Smooth muscle cell (in vitro differentiated cells): ENCODE data around the gene PRUNE1. TPM values are rescaled to one million over a fixed set of nuclear protein-coding genes. Genes with fewer than 3 reads are reported as not detected.

Source experiments
- DNase-seq: peaks from one replicate; lab custom pipeline; 2025; ENCODE audit not compliant: unreplicated experiment; lab: John Stamatoyannopoulos, UW
- H2AFZ ChIP-seq: fragments of 200-600 bp; sonication (generic); 2 replicates; pipeline ENCODE4 v1.6.0; 2016; ENCODE audit warnings: antibody characterized with exemption, low read depth, mild to moderate bottlenecking
- H3F3A ChIP-seq: fragments of 200-600 bp; sonication (generic); 2 replicates; pipeline ENCODE4 v1.6.0; 2017; ENCODE audit warnings: antibody characterized with exemption, low read depth
- H3K27ac ChIP-seq: fragments of 200-600 bp; sonication (generic); 2 replicates; pipeline ENCODE4 v1.5.1; 2016; ENCODE audit warnings: low read depth, mild to moderate bottlenecking
- H3K27me3 ChIP-seq: fragments of 200-600 bp; sonication (generic); 2 replicates; pipeline ENCODE4 v1.6.1; 2016; ENCODE audit warnings: low read depth, mild to moderate bottlenecking
- H3K36me3 ChIP-seq: fragments of 200-600 bp; sonication (generic); 2 replicates; pipeline ENCODE4 v1.5.1; 2016; ENCODE audit warnings: low read depth
- H3K4me1 ChIP-seq: fragments of 200-600 bp; sonication (generic); 2 replicates; pipeline ENCODE4 v1.5.1; 2016; ENCODE audit warnings: low read depth
- H3K4me2 ChIP-seq: fragments of 200-600 bp; sonication (generic); 2 replicates; pipeline ENCODE4 v1.6.0; 2016; ENCODE audit warnings: mild to moderate bottlenecking
- H3K4me3 ChIP-seq: fragments of 200-600 bp; sonication (generic); 2 replicates; pipeline ENCODE4 v1.5.1; 2016; ENCODE audit warnings: mild to moderate bottlenecking
- H3K79me2 ChIP-seq: fragments of 200-600 bp; sonication (generic); 2 replicates; pipeline ENCODE4 v1.6.0; 2016; ENCODE audit warnings: low read depth, mild to moderate bottlenecking
- H3K9ac ChIP-seq: fragments of 200-600 bp; sonication (generic); 2 replicates; pipeline ENCODE4 v1.6.0; 2016; ENCODE audit warnings: low read depth
- H3K9me3 ChIP-seq: fragments of 200-600 bp; sonication (generic); replicated peaks from 2 replicates; pipeline ENCODE4 v1.5.1; 2016; ENCODE audit warnings: low read depth
- H4K20me1 ChIP-seq: fragments of 200-600 bp; sonication (generic); 2 replicates; pipeline ENCODE4 v1.6.0; 2016; ENCODE audit warnings: low read depth
- WGBS: methylation state at CpG from one replicate; pipeline ENCODE4 v1.1.7; 2016; ENCODE audit warnings: low lambda C conversion rate; 5-methylcytosine and 5-hydroxymethylcytosine counted together
- polyA plus RNA-seq: library from polyadenylated mRNA; unstranded; fragments of >200 nt; fragmentation: Nextera tagmentation; extraction: Ambion mirVana; gene quantifications from 2 replicates; pipeline ENCODE4 v1.2.1, GENCODE V29; 2016
- small RNA-seq: library from RNA; depleted of rRNA; stranded (forward); fragments of <200 nt; gene quantifications from one replicate; pipeline ENCODE3, GENCODE V24; 2014
- total RNA-seq: library from RNA; depleted of rRNA; stranded (reverse); fragments of >200 nt; gene quantifications from 2 replicates; pipeline ENCODE4 v1.2.3, GENCODE V29; 2014
- TF ChIP-seq, protein P1 (sequence below): fragments of 200-600 bp; sonication (generic); IDR thresholded peaks from 2 replicates; pipeline ENCODE4 v1.5.1; 2017; ENCODE audit warnings: borderline replicate concordance, mild to moderate bottlenecking, antibody characterized with exemption; ENCODE audit not compliant: insufficient read depth, poor library complexity, severe bottlenecking

PRUNE1 gene
- total and polyA plus RNA-seq, 2 experiments from 2014 or later = 15.2 to 19.5 TPM

DNA sequence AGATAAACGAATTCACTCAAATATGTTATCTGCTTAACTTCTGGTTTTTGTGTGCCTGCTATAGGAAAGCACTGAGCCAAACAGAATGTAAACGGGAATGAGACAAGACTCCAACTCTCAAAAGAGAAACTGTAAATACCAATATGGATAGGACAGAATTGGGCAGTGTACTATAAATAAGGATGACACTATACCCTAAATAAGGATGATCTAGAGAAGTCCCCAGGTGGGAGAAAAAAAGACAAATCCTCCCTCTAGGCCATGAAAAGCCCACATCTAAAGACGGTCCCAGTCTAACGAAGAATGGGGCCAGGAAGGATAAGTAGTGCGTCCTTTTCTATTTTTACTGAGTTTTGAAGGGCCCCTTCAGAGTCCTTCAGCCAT lies 60.8 kb downstream of the PRUNE1 start:
- H3K27me3 ChIP-seq = no peaks in the 10 kb centered on the region
- no peak overlapping the region for H3K4me2 ChIP-seq
- H3K27ac ChIP-seq = peak overlapping the region; percentile 90
- H2AFZ ChIP-seq = no peak overlapping the region
- peaks cover 25% of the 10 kb centered on the region for H3F3A ChIP-seq
- TF ChIP-seq, protein P1, sequence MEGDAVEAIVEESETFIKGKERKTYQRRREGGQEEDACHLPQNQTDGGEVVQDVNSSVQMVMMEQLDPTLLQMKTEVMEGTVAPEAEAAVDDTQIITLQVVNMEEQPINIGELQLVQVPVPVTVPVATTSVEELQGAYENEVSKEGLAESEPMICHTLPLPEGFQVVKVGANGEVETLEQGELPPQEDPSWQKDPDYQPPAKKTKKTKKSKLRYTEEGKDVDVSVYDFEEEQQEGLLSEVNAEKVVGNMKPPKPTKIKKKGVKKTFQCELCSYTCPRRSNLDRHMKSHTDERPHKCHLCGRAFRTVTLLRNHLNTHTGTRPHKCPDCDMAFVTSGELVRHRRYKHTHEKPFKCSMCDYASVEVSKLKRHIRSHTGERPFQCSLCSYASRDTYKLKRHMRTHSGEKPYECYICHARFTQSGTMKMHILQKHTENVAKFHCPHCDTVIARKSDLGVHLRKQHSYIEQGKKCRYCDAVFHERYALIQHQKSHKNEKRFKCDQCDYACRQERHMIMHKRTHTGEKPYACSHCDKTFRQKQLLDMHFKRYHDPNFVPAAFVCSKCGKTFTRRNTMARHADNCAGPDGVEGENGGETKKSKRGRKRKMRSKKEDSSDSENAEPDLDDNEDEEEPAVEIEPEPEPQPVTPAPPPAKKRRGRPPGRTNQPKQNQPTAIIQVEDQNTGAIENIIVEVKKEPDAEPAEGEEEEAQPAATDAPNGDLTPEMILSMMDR = no peak
- peaks cover 24% of the 10 kb centered on the region for H4K20me1 ChIP-seq
- no peak for DNase-seq
- H3K9ac ChIP-seq = no peak overlapping the region
- H3K4me1 ChIP-seq = no peaks in the 10 kb centered on the region
- H3K79me2 ChIP-seq = peaks cover 54% of the 10 kb centered on the region
- no peak overlapping the region for H3K4me3 ChIP-seq
- no peaks in the 10 kb centered on the region for H3K9me3 ChIP-seq
- WGBS = 74% methylated on average over 5 of the region's 5 CpGs
- H3K36me3 ChIP-seq = no peaks in the 10 kb centered on the region

DNA sequence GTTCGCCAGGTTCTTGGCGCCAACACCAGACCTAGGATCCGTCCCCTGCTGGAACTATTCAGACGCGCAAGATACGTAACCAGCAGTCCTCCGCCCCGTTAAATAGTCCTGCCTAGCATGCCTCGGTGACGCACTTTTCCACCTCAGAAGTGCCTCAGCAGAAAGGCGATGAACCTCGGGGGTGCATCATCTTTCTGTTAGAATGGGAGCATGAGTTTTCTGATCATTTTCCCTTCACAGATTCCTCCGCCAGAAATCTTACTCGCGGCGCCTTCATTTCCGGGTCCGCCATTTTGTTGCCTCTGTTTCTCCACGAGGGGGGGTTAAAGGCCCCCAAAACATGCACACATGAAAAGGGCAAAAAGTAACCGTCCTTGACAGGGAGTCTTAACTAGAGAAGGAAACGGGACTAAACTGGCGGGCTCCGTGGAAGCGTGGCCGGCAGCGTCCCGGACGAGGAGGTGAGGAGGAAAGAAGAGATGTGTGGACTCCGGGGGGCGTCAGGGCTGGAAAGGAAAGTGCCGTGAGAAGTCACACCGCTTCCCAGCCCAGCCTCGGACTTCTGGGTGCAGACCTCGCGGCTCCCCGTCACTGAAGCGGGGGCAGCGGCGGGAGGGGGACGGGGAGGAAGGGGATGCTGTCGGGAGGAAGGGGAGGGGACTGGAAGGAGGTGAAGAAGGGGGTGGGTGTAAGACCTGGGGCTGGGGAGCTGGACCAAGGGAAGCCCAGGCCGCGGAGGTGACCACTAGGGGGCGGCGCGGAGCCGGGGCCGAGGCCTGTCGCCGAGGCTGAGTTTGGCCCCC lies 62.4 kb downstream of the PRUNE1 start, which contains the start of gene GABPB2:
Gene GABPB2 (plus strand): TSS at position 288 of the 803 bp plus-strand sequence. CDS start 17,429 bp downstream, outside the sequence.
- peak within 1 kb of the TSS; percentile 94 for H2AFZ ChIP-seq
- H3K79me2 ChIP-seq = peaks cover 38% of the 10 kb centered on the region
- under 1% methylated on average over 33 of the region's 50 CpGs for WGBS
- H3K27ac ChIP-seq = peak within 1 kb of the TSS; percentile 90
- peak; percentile 66 for DNase-seq
- TF ChIP-seq, protein P1 = peak; percentile 82
- peaks cover 25% of the 10 kb centered on the region for H3F3A ChIP-seq
- H3K9me3 ChIP-seq = no peaks in the 10 kb centered on the region
- H4K20me1 ChIP-seq = peaks cover 9% of the 10 kb centered on the region
- peak within 1 kb of the TSS; percentile 91 for H3K4me3 ChIP-seq
- peak within 1 kb of the TSS; percentile 92 for H3K4me2 ChIP-seq
- H3K4me1 ChIP-seq = no peaks in the 10 kb centered on the region
- no peaks in the 10 kb centered on the region for H3K36me3 ChIP-seq
- H3K9ac ChIP-seq = peak within 1 kb of the TSS; percentile 80
- no peaks in the 10 kb centered on the region for H3K27me3 ChIP-seq

- TF ChIP-seq, protein P1 = no peak
- 84% methylated on average over 13 of the region's 13 CpGs for WGBS
- H3K9ac ChIP-seq = no peak overlapping the region
- H3K4me1 ChIP-seq = no peaks in the 10 kb centered on the region
- H4K20me1 ChIP-seq = peaks cover 1% of the 10 kb centered on the region
- no peak overlapping the region for H3K4me3 ChIP-seq
- H3K36me3 ChIP-seq = no peaks in the 10 kb centered on the region
- DNase-seq = no peak
- H3K4me2 ChIP-seq = no peak overlapping the region
- H2AFZ ChIP-seq = no peak overlapping the region
- no peaks in the 10 kb centered on the region for H3K27me3 ChIP-seq
- H3K27ac ChIP-seq = no peak overlapping the region
- peaks cover 23% of the 10 kb centered on the region for H3F3A ChIP-seq
- no peaks in the 10 kb centered on the region for H3K9me3 ChIP-seq
- H3K79me2 ChIP-seq = peaks cover 23% of the 10 kb centered on the region
Observed at GRCh38 chr1:151072224-151072623, 64.0 kb downstream of the PRUNE1 start.

Small RNA genes within 50 kb of the gene (small RNA-seq; reads per million reads assigned to genes)
- not detected for gene RNU6-884P

Other genes starting within 250 kb of the PRUNE1 start
- 1.0 and 2.8 TPM in 2 replicates for gene CTSS, start 242.7 kb upstream of the PRUNE1 start, total RNA-seq
- 1.3 and 1.4 TPM in 2 replicates for gene CTSS, start 242.7 kb upstream of the PRUNE1 start, polyA plus RNA-seq
- gene CTSK, start 200.2 kb upstream of the PRUNE1 start, total RNA-seq = 12.2 and 14.6 TPM in 2 replicates
- gene CTSK, start 200.2 kb upstream of the PRUNE1 start, polyA plus RNA-seq = 11.5 and 12.4 TPM in 2 replicates
- 33.8 and 35.8 TPM in 2 replicates for gene ARNT, start 131.8 kb upstream of the PRUNE1 start, total RNA-seq
- gene ARNT, start 131.8 kb upstream of the PRUNE1 start, polyA plus RNA-seq = 28.8 and 33.7 TPM in 2 replicates
- not detected in 2 replicates for gene CTXND2, start 121.3 kb upstream of the PRUNE1 start, total RNA-seq
- not detected in 2 replicates for gene CTXND2, start 121.3 kb upstream of the PRUNE1 start, polyA plus RNA-seq
- gene SETDB1, start 82.1 kb upstream of the PRUNE1 start, total RNA-seq = 19.1 and 36.6 TPM in 2 replicates
- 11.3 and 11.6 TPM in 2 replicates for gene SETDB1, start 82.1 kb upstream of the PRUNE1 start, polyA plus RNA-seq
- 80.0 and 81.8 TPM in 2 replicates for gene CERS2, start 33.6 kb upstream of the PRUNE1 start, total RNA-seq
- 96.3 and 108 TPM in 2 replicates for gene CERS2, start 33.6 kb upstream of the PRUNE1 start, polyA plus RNA-seq
- gene ANXA9, start 26.2 kb upstream of the PRUNE1 start, total RNA-seq = 0.67 and 2.6 TPM in 2 replicates
- 0.19 and 0.31 TPM in 2 replicates for gene ANXA9, start 26.2 kb upstream of the PRUNE1 start, polyA plus RNA-seq
- gene MINDY1, start 1.5 kb upstream of the PRUNE1 start, total RNA-seq = 3.2 and 4.9 TPM in 2 replicates
- gene MINDY1, start 1.5 kb upstream of the PRUNE1 start, polyA plus RNA-seq = 2.4 and 8.5 TPM in 2 replicates
- gene BNIPL, start 28.1 kb downstream of the PRUNE1 start, total RNA-seq = 5.3 and 5.6 TPM in 2 replicates
- 0.93 and 1.2 TPM in 2 replicates for gene BNIPL, start 28.1 kb downstream of the PRUNE1 start, polyA plus RNA-seq
- 1.2 and 1.6 TPM in 2 replicates for gene C1orf56, start 39.3 kb downstream of the PRUNE1 start, total RNA-seq
- gene C1orf56, start 39.3 kb downstream of the PRUNE1 start, polyA plus RNA-seq = 4.4 and 8.0 TPM in 2 replicates
- gene CDC42SE1, start 51.2 kb downstream of the PRUNE1 start, total RNA-seq = 63.3 and 75.9 TPM in 2 replicates
- 15.2 and 20.8 TPM in 2 replicates for gene CDC42SE1, start 51.2 kb downstream of the PRUNE1 start, polyA plus RNA-seq
- gene MLLT11, start 51.9 kb downstream of the PRUNE1 start, total RNA-seq = 50.1 and 53.4 TPM in 2 replicates
- 73.2 and 74.2 TPM in 2 replicates for gene MLLT11, start 51.9 kb downstream of the PRUNE1 start, polyA plus RNA-seq
- gene GABPB2, start 62.3 kb downstream of the PRUNE1 start, total RNA-seq = 3.6 and 9.1 TPM in 2 replicates
- gene GABPB2, start 62.3 kb downstream of the PRUNE1 start, polyA plus RNA-seq = 1.3 and 3.0 TPM in 2 replicates
- 9.3 and 9.5 TPM in 2 replicates for gene SEMA6C, start 138.2 kb downstream of the PRUNE1 start, total RNA-seq
- 8.1 and 10.4 TPM in 2 replicates for gene SEMA6C, start 138.2 kb downstream of the PRUNE1 start, polyA plus RNA-seq
- gene TNFAIP8L2, start 148.2 kb downstream of the PRUNE1 start, total RNA-seq = not detected in 2 replicates
- gene TNFAIP8L2, start 148.2 kb downstream of the PRUNE1 start, polyA plus RNA-seq = 0.14 TPM in 1 of 2 replicates, not detected in the other
- 9.7 and 17.8 TPM in 2 replicates for gene LYSMD1, start 157.5 kb downstream of the PRUNE1 start, total RNA-seq
- 1.9 and 2.5 TPM in 2 replicates for gene LYSMD1, start 157.5 kb downstream of the PRUNE1 start, polyA plus RNA-seq
- gene SCNM1, start 157.7 kb downstream of the PRUNE1 start, total RNA-seq = 49.7 and 58.6 TPM in 2 replicates
- gene SCNM1, start 157.7 kb downstream of the PRUNE1 start, polyA plus RNA-seq = 94.8 and 105 TPM in 2 replicates
- gene TMOD4, start 167.5 kb downstream of the PRUNE1 start, total RNA-seq = not detected in 2 replicates
- 0.37 TPM in 1 of 2 replicates, not detected in the other for gene TMOD4, start 167.5 kb downstream of the PRUNE1 start, polyA plus RNA-seq
- 35.0 and 44.9 TPM in 2 replicates for gene VPS72, start 181.7 kb downstream of the PRUNE1 start, total RNA-seq
- 57.9 and 74.1 TPM in 2 replicates for gene VPS72, start 181.7 kb downstream of the PRUNE1 start, polyA plus RNA-seq
- 54.6 and 78.2 TPM in 2 replicates for gene PIP5K1A, start 190.1 kb downstream of the PRUNE1 start, total RNA-seq
- gene PIP5K1A, start 190.1 kb downstream of the PRUNE1 start, polyA plus RNA-seq = 24.1 and 25.8 TPM in 2 replicates
- 97.2 and 109 TPM in 2 replicates for gene PSMD4, start 246.3 kb downstream of the PRUNE1 start, total RNA-seq
- gene PSMD4, start 246.3 kb downstream of the PRUNE1 start, polyA plus RNA-seq = 192 and 198 TPM in 2 replicates